Heart right ventricle (tissue), 16 donors: ENCODE results near the gene PYCR2. TPM values are rescaled to one million over a fixed set of nuclear protein-coding genes. Genes with fewer than 3 reads are reported as not detected.
"Not testable (repeated sequence)": the region's sequence is repeated elsewhere in the genome, so short reads cannot be mapped to it uniquely, and the experiment has no call there.

ENCODE experiments used
- ATAC-seq, 8 donors: fragments of 200-7000 bp; cut with Tn5 transposase; one replicate each; pipeline ENCODE4 v1.9.1; 2020; ENCODE audit warnings: mild to moderate bottlenecking in 8 of 8, moderate library complexity in 8 of 8, moderate number of reproducible peaks in 1 of 8
- DNase-seq, 2 donors: peaks; one replicate each; pipeline ENCODE4 v3.0.0-alpha.2; 2020
- H3K27ac ChIP-seq, 10 donors: fragments of 200-600 bp; sonication (generic) in 2 of 10; one replicate each; pipeline versions ENCODE4 v1.5.0 to v1.8.0; 2020 to 2022; ENCODE audit warnings: mild to moderate bottlenecking in 3 of 10
- H3K27me3 ChIP-seq, 7 donors: fragments of 200-600 bp; one replicate each; pipeline ENCODE4 v1.8.0; 2021 to 2022; ENCODE audit warnings: mild to moderate bottlenecking in 2 of 7
- H3K36me3 ChIP-seq, 9 donors: fragments of 200-600 bp; sonication (generic) in 1 of 9; one replicate each; pipeline versions ENCODE4 v1.5.0 to v1.8.0; 2020 to 2022; ENCODE audit warnings: mild to moderate bottlenecking in 2 of 9
- H3K4me1 ChIP-seq, 9 donors: fragments of 200-600 bp; sonication (generic) in 1 of 9; one replicate each; pipeline versions ENCODE4 v1.5.0 to v1.8.0; 2020 to 2022; ENCODE audit warnings: mild to moderate bottlenecking in 4 of 9
- H3K4me3 ChIP-seq, 10 donors: fragments of 200-600 bp; sonication (generic) in 2 of 10; one replicate each; pipeline versions ENCODE4 v1.5.0 to v1.8.0; 2020 to 2022; ENCODE audit warnings: mild to moderate bottlenecking in 7 of 10, moderate library complexity in 2 of 10
- H3K9me3 ChIP-seq, 11 donors: fragments of 200-600 bp in 10 of 11; sonication (generic) in 2 of 11; one replicate each; pipeline versions ENCODE4 v1.5.0 to v1.8.0; 2013 to 2022; ENCODE audit warnings: mild to moderate bottlenecking in 2 of 11, control low read depth in 1 of 11, moderate library complexity in 1 of 11
- WGBS, 2 donors: extraction: QIAGEN DNeasy Blood & Tissue Kit; methylation state at CpG; one replicate each; pipeline ENCODE4 v1.1.7; 2013; ENCODE audit warnings: inconsistent platforms in 1 of 2; 5-methylcytosine and 5-hydroxymethylcytosine counted together
- intact Hi-C, 10 donors: fragments of 100-400 bp; cut with DNase I; formaldehyde crosslinking; loops; one replicate each; pipeline versions ENCODE4 v1.11.1 to v1.14.2; 2022
- polyA plus RNA-seq, 2 donors: library from polyadenylated mRNA; stranded (reverse); fragments of 200-250 nt; gene quantifications; one replicate each; pipeline ENCODE4 v1.2.3, GENCODE V29; 2013
- total RNA-seq, 10 donors: library from RNA; stranded (reverse); fragmentation: NEBNext Ultra II Directional in 3 of 10; extraction: Animal tissue kit (Norgen Biotek cat#: 25700) in 3 of 10; gene quantifications; one replicate each; pipeline versions ENCODE4 v1.2.1 to v1.2.4, GENCODE V29; 2021 to 2023
- TF ChIP-seq, protein P1 (sequence below), 9 donors: fragments of 200-600 bp; sonication (generic) in 2 of 9; IDR thresholded peaks; one replicate each; pipeline versions ENCODE4 v1.5.0 to v1.8.0; 2021 to 2022; ENCODE audit warnings: antibody characterized with exemption in 9 of 9, mild to moderate bottlenecking in 5 of 9, moderate library complexity in 1 of 9
- donor health status: Arrhythmogenic right ventricular cardiomyopathy.
- donor health status: ischemic (EF 13 %, LVEDD 7.1; RV severe dilation, severe dysfunction).
- donor health status: healthy with polysubstance abuse.
- donor health status: DM: no; HTN: yes; CAD: no.
- donor health status: DM: no; HTN: no; CAD: no.
- donor health status: ischemic (EF 25% LVEDD 6.9; RV normal size, moderate dysfunction).
- donor health status: ischemic (EF 25% LVEDD 5.7; RV mildly dilated, moderate dysfunction).
- donor health status: healthy.
- donor health status: DM: yes; HTN: yes; CAD: no.
- donor health status: Ischemic cardiomyopathy.
- donor health status: ischemic (EF 35%, LVEDD 5.7; RV mildly dilated, moderate dysfunction).
- donor health status: nonischemic (EF 11% LVEDD 7.7; RV severe dilation, severe dysfunction).
- donor health status: DM: yes; HTN: yes; CAD: no.
- donor health status: PGD.
- donor health status: ischemic (EF 29% LVEDD 5.4; RV normal size, mild dysfunction).
- donor health status: nonischemic (EF 23%, LVEDD 6.1; RV moderate dilation, normal function).

Gene PYCR2
- total and polyA plus RNA-seq, 12 donors, result 42.5 to 96.0 (median 62.7) TPM

DNA sequence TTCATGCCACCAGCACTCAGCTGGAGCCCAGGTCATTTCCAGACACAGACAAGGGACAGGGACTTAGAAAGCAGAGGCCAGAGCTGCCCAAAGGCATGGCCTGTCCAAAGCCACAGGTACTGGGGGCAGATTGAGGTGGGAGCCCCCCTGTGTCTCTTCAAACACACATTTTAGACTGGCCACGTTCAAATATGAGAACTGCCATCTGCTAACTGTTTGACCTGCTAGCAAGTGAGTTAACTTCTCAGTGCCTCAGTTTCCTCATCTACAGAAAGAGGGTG lies 17.8 kb upstream of the PYCR2 start:
- intact Hi-C loops, result no loop called here
- Histone ChIP-seq H3K27me3 (no peaks in the 10 kb centered on the region), H3K27ac (peak overlapping the region in 6 of 10 donors; percentile 27 to 84 (median 72)), H3K9me3 (no peaks in the 10 kb centered on the region), H3K36me3 (no peaks in the 10 kb centered on the region), H3K4me3 (no peak overlapping the region), H3K4me1 (peaks cover 12 to 42% (median 30%) of the 10 kb centered on the region in 9 donors)
- DNase-seq (no peak), ATAC-seq (peak in 1 of 8 donors; percentile 8)
- 22 to 36% methylated on average over 1 of the region's 1 CpG for WGBS, 2 donors
- TF ChIP-seq, protein P1, sequence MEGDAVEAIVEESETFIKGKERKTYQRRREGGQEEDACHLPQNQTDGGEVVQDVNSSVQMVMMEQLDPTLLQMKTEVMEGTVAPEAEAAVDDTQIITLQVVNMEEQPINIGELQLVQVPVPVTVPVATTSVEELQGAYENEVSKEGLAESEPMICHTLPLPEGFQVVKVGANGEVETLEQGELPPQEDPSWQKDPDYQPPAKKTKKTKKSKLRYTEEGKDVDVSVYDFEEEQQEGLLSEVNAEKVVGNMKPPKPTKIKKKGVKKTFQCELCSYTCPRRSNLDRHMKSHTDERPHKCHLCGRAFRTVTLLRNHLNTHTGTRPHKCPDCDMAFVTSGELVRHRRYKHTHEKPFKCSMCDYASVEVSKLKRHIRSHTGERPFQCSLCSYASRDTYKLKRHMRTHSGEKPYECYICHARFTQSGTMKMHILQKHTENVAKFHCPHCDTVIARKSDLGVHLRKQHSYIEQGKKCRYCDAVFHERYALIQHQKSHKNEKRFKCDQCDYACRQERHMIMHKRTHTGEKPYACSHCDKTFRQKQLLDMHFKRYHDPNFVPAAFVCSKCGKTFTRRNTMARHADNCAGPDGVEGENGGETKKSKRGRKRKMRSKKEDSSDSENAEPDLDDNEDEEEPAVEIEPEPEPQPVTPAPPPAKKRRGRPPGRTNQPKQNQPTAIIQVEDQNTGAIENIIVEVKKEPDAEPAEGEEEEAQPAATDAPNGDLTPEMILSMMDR (IDR thresholded peaks at IDR 0.05), result no peak

- intact Hi-C loops, result no loop called here
- Histone ChIP-seq H3K27ac (peak within 1 kb of the TSS in 9 of 10 donors; percentile 27 to 84 (median 62)), H3K27me3 (no peaks in the 10 kb centered on the region), H3K4me1 (peaks cover 12 to 42% (median 30%) of the 10 kb centered on the region in 9 donors), H3K9me3 (no peaks in the 10 kb centered on the region), H3K36me3 (no peaks in the 10 kb centered on the region), H3K4me3 (peak within 1 kb of the TSS in 2 of 10 donors; percentile 8 to 15)
- TF ChIP-seq, protein P1 (IDR thresholded peaks at IDR 0.05), result no peak
- WGBS, 2 donors, result 26 to 35% methylated on average over 6 of the region's 6 CpGs
- ATAC-seq (peak; percentile 25 to 66 (median 48)), DNase-seq (peak in 1 of 2 donors; percentile 31)
Measured at GRCh38 chr1:225941187-225941941, 17.3 kb upstream of the PYCR2 start, which contains the start of gene LEFTY2. Gene LEFTY2 (minus strand): TSS chr1:225941220. CDS start chr1:225941140, 80 bp downstream.

DNA sequence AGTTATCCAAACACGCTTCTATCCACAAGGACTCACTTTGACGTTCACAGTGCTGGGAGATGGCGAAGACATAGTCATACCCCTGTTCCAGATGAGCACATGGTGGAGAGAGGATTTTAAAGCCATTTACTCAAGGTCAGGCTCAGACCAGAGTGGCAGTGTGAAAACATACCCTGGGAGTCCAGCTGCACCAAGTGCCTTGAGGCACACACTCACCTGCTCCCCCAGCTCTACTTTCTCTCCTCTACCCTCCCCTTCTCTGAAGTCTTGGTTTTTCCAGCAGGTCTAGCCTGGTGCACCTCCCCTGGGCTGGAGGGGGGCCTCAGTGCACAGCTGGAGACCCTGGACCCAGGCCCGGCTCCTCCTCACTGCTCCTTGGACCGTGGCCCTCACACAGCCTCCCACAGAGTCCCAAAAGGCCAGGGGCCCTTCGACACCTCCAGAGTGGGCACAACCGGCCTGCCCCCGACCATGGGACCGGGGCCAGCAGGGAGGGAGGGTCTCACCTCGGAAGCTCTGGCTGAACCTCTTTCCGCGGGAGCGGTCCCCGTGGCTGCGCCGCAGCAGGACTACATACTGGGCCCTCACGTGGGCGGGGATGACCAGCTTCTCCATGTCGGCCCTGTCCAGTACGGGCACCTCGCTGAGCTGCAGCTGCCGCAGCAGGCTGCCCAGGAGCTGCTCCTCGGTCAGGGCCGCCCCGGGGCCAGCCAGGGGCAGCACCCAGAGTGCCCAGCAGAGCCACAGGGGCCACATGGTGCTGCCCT lies 16.5 kb upstream of the PYCR2 start:
- H3K27me3 ChIP-seq, result no peaks in the 10 kb centered on the region
- no peak for DNase-seq
- peak overlapping the region in 9 of 10 donors; percentile 27 to 84 (median 62) for H3K27ac ChIP-seq
- peak; percentile 16 to 50 (median 38) for ATAC-seq
- TF ChIP-seq, protein P1 (IDR thresholded peaks at IDR 0.05), result no peak
- no peaks in the 10 kb centered on the region for H3K36me3 ChIP-seq
- peaks cover 12 to 42% (median 30%) of the 10 kb centered on the region in 9 donors for H3K4me1 ChIP-seq
- intact Hi-C loops, result no loop called here
- peak overlapping the region in 2 of 10 donors; percentile 8 to 15 for H3K4me3 ChIP-seq
- WGBS, 2 donors, result 58 to 64% methylated on average over 25 of the region's 25 CpGs
- no peaks in the 10 kb centered on the region for H3K9me3 ChIP-seq

GRCh38 chr1:225939939-225940310 lies 15.9 kb upstream of the PYCR2 start:
- H3K4me3 ChIP-seq, H3K27ac ChIP-seq, intact Hi-C loops, DNase-seq, H3K27me3 ChIP-seq, H3K36me3 ChIP-seq, H3K9me3 ChIP-seq: not testable (repeated sequence)
- ATAC-seq, result peak in 1 of 8 donors; percentile 10
- WGBS, 2 donors, result 75 to 77% methylated on average over 8 of the region's 8 CpGs
- H3K4me1 ChIP-seq, result peaks cover 12 to 42% (median 30%) of the 10 kb centered on the region in 9 donors

GRCh38 chr1:225939097-225939938 lies 15.3 kb upstream of the PYCR2 start:
- DNase-seq, H3K27ac ChIP-seq, intact Hi-C loops, H3K27me3 ChIP-seq, H3K36me3 ChIP-seq, H3K4me3 ChIP-seq, H3K9me3 ChIP-seq: not testable (repeated sequence)
- peak in 1 of 8 donors; percentile 36 for ATAC-seq
- peaks cover 12 to 39% (median 30%) of the 10 kb centered on the region in 9 donors for H3K4me1 ChIP-seq
- WGBS, 2 donors, result 48 to 55% methylated on average over 44 to 61 of the region's 69 CpGs
